ENCODE data around the gene OSR1. TPM values are rescaled to one million over a fixed set of nuclear protein-coding genes. Genes with fewer than 3 reads are reported as not detected.

The OSR1 gene
- 12.0 TPM for total RNA-seq

GRCh38 chr2:19358242-19359020 lies at the start of gene OSR1:
Gene OSR1, minus strand, starts transcription at chr2:19358623. Its CDS starts 4,818 bp downstream, at chr2:19353805.

All from camera-type eye (tissue), 1 donor.